Measurements from ENCODE around the gene PSRC1. TPM values are rescaled to one million over a fixed set of nuclear protein-coding genes. Genes with fewer than 3 reads are reported as not detected.
"Not testable (repeated sequence)": the region's sequence is repeated elsewhere in the genome, so short reads cannot be mapped to it uniquely, and the experiment has no call there.

The PSRC1 gene
- total RNA-seq, 4 donors from 2014 or later, result 1.7 to 8.7 (median 2.1) TPM

DNA sequence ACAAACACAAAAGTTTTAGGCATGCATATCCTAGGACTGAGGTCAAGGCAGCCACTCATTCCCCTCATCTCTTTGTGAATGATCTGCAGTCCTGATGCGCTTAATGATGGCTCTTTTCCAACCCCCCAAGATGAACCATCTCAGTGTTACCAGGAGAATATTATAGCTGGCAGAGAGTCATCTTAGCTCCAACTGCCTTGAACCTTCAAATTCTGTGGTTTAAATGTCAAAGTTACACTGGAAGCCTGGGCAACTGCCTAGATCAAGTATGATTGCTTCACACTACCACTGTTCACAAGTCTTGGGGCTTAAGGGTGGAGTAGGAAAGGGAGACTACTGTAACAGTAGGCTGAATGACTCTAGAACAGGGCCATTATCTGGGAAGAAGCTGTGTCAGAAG is 31.9 kb upstream of the PSRC1 start:
- ATAC-seq (ENCODE audit: low FRiP score), result no peak
- TF ChIP-seq, protein P1, sequence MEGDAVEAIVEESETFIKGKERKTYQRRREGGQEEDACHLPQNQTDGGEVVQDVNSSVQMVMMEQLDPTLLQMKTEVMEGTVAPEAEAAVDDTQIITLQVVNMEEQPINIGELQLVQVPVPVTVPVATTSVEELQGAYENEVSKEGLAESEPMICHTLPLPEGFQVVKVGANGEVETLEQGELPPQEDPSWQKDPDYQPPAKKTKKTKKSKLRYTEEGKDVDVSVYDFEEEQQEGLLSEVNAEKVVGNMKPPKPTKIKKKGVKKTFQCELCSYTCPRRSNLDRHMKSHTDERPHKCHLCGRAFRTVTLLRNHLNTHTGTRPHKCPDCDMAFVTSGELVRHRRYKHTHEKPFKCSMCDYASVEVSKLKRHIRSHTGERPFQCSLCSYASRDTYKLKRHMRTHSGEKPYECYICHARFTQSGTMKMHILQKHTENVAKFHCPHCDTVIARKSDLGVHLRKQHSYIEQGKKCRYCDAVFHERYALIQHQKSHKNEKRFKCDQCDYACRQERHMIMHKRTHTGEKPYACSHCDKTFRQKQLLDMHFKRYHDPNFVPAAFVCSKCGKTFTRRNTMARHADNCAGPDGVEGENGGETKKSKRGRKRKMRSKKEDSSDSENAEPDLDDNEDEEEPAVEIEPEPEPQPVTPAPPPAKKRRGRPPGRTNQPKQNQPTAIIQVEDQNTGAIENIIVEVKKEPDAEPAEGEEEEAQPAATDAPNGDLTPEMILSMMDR (IDR thresholded peaks at IDR 0.05), result no peak
- DNase-seq (ENCODE audit: low spot score), result no peak

DNA sequence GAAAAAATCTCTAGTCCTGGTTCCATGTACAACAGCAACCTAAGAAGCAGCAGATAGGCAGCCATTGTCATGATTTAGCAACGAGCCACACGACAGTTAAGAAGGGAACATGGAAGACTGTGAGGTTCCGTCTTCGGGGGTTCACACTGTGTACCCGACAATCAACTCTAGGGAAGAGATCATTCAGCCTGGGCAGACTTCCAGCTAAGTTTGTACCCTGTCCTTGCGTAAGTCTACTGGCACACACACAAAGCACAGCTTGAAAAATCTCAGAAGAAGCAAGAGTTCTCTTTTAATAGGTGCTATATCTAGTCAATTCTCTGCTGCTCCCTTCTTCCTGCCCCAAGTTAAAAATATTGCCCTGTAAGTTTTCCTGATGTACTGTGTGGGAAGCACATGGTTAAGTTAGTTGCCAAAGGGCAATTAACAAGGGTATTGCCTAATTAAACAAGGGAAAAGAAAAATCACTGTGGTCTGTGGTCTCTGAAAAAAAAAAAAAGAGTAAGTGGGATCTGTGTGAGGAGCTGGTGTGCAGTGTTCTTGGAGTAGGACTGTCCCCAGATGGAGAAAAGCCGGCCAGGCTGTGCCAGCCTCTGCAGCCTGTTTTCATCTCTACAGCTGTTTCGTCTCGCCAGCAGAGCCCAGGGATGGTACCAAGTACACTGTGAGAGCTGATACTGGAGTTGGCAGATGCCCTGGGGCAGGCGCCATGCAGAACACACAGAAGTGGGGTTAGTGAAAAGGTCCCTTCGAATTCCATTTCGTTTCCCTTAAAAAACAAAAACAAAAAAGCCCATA is 30.2 kb upstream of the PSRC1 start:
- DNase-seq (ENCODE audit: low spot score), result no peak
- TF ChIP-seq, protein P1 (IDR thresholded peaks at IDR 0.05), result no peak
- ATAC-seq (ENCODE audit: low FRiP score), result no peak

DNA sequence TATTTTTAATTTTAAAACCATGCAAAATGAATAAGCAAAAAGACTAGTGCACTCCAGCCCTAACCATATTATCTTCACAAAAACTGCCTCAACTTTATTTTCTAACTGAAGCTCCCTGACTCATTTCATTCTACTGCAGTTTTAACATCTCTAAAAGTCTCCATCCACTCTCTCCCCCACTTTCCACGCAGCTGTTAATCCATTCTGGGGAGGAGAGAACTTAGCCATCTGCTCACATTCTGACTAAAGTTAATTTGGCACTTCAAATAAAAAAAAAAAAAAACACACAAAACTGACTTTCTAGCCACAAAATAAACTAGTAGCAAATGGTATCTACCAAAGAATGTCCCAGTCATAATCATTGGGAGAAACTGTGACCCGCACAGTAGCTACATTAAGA is 29.3 kb upstream of the PSRC1 start:
- no peak for DNase-seq (ENCODE audit: low spot score)
- TF ChIP-seq, protein P1 (IDR thresholded peaks at IDR 0.05), result no peak

DNA sequence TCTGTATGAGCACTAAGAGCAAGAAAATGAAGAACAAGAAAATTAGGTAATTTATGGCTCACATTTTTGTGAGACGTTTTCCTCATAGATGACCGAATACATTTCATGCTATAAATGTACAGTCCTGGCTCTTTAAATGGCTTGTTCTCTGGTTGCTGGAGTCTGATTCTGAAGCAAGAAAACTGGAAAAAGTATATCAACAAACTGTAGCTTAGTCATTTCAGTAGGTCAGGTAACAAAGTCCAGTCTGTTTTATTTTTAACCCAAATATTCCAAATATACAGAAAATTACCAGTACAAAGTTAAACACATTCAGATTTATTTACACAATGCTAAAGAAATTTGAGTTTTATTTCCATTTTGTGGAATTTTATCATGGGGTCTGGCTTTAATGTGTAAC is 26.4 kb upstream of the PSRC1 start:
- ATAC-seq (ENCODE audit: low FRiP score) (no peak), DNase-seq (ENCODE audit: low spot score) (no peak)
- TF ChIP-seq, protein P1 (IDR thresholded peaks at IDR 0.05), result no peak

More for the DNA sequence above, 29.3 kb upstream of the PSRC1 start:
- no peak for ATAC-seq (ENCODE audit: low FRiP score)

DNA sequence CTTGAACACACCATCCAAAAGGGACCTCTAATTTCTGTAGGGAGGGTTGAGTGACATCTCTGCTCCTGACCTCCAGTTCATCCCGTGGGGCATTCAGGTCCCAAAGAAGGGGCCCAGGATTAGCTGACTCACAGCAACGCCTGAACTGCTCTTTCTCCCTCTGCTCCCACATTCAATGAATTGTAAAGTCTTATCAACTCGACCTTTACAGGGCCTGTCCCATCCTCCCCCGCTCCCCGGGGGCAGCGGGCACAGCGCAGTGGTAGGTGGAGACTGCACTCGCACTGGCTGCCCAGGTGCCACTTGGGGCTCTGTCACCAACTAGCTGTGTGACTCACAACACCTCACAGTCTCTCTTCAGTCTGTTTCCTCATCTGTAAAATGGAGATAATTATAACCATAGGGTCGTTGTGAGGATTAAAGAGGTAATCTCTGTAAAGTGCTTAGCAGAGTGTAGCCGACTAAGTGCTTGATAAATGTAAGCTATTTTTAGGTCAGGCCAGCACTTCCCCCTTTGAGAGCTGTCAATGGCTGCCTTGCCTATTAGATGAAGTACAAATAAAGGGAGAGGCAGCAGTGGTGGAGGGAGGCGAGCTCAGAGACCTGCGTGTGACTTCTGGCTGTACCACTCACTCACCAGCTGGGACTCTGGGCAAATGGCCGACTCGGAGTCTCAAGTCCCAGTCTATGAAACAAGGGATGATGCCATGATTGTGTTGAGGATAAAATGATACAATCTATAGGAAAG is 24.5 kb upstream of the PSRC1 start:
- ATAC-seq (ENCODE audit: low FRiP score) (no peak), DNase-seq (ENCODE audit: low spot score) (no peak)
- TF ChIP-seq, protein P1 (IDR thresholded peaks at IDR 0.05), result no peak

DNA sequence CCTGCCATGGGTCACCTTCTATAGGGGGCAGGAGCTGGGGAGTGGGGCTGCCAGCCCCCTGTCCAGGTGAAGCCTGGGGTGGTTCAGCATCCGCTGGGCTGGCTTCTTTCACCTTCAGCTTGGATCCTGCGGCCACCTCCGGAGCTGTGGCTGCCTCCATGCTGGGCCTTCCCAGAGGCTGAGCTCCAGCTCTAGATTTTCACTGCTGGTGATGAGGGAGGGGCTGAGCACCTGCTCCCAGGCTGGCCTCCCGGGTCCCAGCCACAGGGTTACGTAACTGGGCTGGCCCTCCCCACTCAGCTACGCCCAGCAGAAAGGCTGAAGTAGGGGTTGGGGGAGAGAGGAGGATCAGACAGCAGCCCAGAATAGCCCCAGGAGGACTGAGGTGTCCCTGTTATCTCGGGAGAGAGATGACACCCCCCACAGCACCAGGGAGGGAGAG is 23.9 kb upstream of the PSRC1 start, which contains the start of gene MYBPHL:
Gene MYBPHL, minus strand, starts transcription at position 180 of the 442 bp plus-strand sequence. Its CDS starts 20 bp downstream, at position 160.
- no peak for DNase-seq (ENCODE audit: low spot score)
- ATAC-seq (ENCODE audit: low FRiP score), result no peak
- TF ChIP-seq, protein P1 (IDR thresholded peaks at IDR 0.05), result no peak

DNA sequence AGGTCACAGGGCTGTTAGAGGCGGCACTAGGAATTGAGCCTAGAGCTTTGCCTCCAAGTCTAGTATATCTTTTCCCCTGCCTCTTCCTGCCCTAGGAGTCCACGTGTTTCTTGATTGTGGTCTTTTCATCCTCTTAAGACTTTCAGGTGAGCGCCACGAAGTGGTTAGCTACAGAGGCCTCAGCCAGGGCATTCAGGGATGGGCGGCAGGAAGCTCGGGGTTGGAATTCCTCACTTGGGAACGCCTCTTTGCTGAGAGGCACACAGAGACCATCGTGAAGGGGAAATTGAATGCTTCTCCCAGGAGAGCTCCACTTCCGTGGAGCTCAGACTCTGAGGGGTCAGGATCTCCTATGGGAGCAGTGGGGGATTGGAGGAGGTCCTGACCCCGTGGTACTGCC is 23.0 kb upstream of the PSRC1 start:
- not testable (repeated sequence) for ATAC-seq (ENCODE audit: low FRiP score); DNase-seq (ENCODE audit: low spot score)
